Aorta (tissue), 5 donors: Measurements from ENCODE around the gene AKR1B15. TPM values are rescaled to one million over a fixed set of nuclear protein-coding genes. Genes with fewer than 3 reads are reported as not detected.
A peak's percentile ranks its signal among the peaks of the same experiment; 100 is the strongest.

Source experiments
- ATAC-seq: fragments of 200-7000 bp; cut with Tn5 transposase; one replicate; pipeline ENCODE4 v1.9.1; 2022; ENCODE audit warnings: moderate library complexity; ENCODE audit not compliant: low FRiP score
- DNase-seq, 2 donors: peaks; one replicate each; pipeline ENCODE4 v3.0.0-alpha.2; 2020
- H3K27ac ChIP-seq, 2 donors: one replicate each; pipeline ENCODE4 v1.5.1; 2013; ENCODE audit warnings: low read length in 2 of 2, mild to moderate bottlenecking in 2 of 2, moderate library complexity in 2 of 2, control low read depth in 1 of 2, inconsistent platforms in 1 of 2, low read depth in 1 of 2
- H3K27me3 ChIP-seq, 2 donors: one replicate each; pipeline ENCODE4 v1.6.1; 2013; ENCODE audit warnings: control low read depth in 1 of 2, low read length in 1 of 2, mild to moderate bottlenecking in 1 of 2, moderate library complexity in 1 of 2; ENCODE audit not compliant: insufficient read depth in 2 of 2, control insufficient read depth in 1 of 2
- H3K36me3 ChIP-seq, 2 donors: one replicate each; pipeline ENCODE4 v1.6.1; 2013; ENCODE audit warnings: control low read depth in 1 of 2, low read length in 1 of 2, mild to moderate bottlenecking in 1 of 2; ENCODE audit not compliant: insufficient read depth in 2 of 2, control insufficient read depth in 1 of 2
- H3K4me1 ChIP-seq, 2 donors: one replicate each; pipeline ENCODE4 v1.6.1; 2013; ENCODE audit warnings: low read length in 2 of 2, control low read depth in 1 of 2, mild to moderate bottlenecking in 1 of 2, moderate library complexity in 1 of 2; ENCODE audit not compliant: insufficient read depth in 2 of 2, control insufficient read depth in 1 of 2
- H3K4me3 ChIP-seq, 2 donors: one replicate each; pipeline ENCODE4 v1.5.1; 2013; ENCODE audit warnings: low read length in 2 of 2, control low read depth in 1 of 2, mild to moderate bottlenecking in 1 of 2
- H3K9me3 ChIP-seq: one replicate; pipeline ENCODE4 v1.6.1; 2013; ENCODE audit warnings: mild to moderate bottlenecking, low read length; ENCODE audit not compliant: control insufficient read depth
- WGBS, 2 donors: extraction: QIAGEN DNeasy Blood & Tissue Kit; methylation state at CpG; one replicate each; pipeline ENCODE4 v1.1.7; 2013; 5-methylcytosine and 5-hydroxymethylcytosine counted together
- intact Hi-C, 2 donors: fragments of 100-400 bp; cut with DNase I; formaldehyde crosslinking; loops; one replicate each; pipeline versions ENCODE4 v1.14.2 to v1.15.0; 2022
- polyA plus RNA-seq, 2 donors: library from polyadenylated mRNA; stranded (reverse); fragments of 200-250 nt; gene quantifications; one replicate each; pipeline ENCODE4 v1.2.3, GENCODE V29; 2013
- total RNA-seq, 2 donors: library from RNA; stranded (reverse); fragmentation: NEBNext Ultra II Directional; extraction: Animal tissue kit (Norgen Biotek cat#: 25700); gene quantifications; one replicate each; pipeline ENCODE4 v1.2.1, GENCODE V29; 2021
- donor health status: healthy with polysubstance abuse.
- donor health status: Bipolar disorder and iron deficiency.
- donor health status: DM: no; HTN: no; CAD: no.
- donor health status: DM: no; HTN: no; CAD: no.
- donor health status: DM: yes; HTN: yes; CAD: no.

AKR1B15 gene
- total and polyA plus RNA-seq, 4 donors, result 0.33 TPM; not detected in 3

DNA sequence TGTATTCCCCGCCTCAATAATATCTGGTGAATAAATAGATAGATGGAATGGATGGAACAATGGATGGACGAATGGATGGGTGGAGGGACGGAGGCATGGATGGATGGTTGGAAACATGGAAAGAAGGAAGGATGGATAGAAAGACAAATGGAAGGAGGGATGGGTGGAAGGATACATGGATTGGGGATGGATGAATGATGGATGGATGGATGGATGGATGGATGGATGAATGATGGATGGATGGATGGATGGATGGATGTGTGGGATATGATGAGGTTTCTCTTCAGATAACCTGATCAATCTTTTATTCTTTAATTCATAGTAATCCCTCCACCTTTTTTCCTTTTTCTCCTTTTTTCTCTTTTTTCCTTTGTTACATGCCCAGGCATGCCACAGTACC is 3.0 kb upstream of the AKR1B15 start:
- no peaks in the 10 kb centered on the region for H3K4me1 ChIP-seq
- intact Hi-C loops, result loop anchor here (2.0 to 5.0 kb wide), 3 partner anchors 31 to 114 kb away; no protein-coding TSS in a partner anchor
- H3K4me3 ChIP-seq, result no peak overlapping the region
- DNase-seq (no peak), ATAC-seq (no peak)
- H3K27ac ChIP-seq, result no peak overlapping the region
- H3K36me3 ChIP-seq, result no peaks in the 10 kb centered on the region
- H3K9me3 ChIP-seq, result no peaks in the 10 kb centered on the region
- WGBS, 2 donors, result 92% methylated on average over 3 of the region's 3 CpGs
- no peaks in the 10 kb centered on the region for H3K27me3 ChIP-seq

DNA sequence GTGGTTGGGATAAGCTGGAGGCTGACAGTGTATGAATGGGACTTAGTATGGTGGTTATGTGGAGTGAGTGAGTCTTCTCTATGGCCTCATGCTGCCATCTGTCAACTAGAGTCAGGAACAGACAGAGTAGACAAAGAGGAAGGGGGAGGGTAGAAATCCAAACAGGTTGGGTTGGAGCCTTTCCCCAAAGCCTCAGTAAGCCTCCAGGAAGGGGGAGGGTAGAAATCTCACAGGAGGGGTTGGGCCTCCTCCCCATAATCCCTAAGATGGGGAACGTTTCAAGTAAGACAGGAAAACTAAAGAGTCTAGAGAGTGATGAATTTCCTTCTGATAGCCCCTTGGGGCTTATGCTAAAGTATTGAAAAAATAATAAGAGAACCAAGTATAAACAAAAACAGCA is 2.0 kb upstream of the AKR1B15 start:
- no peak overlapping the region for H3K27ac ChIP-seq
- DNase-seq (no peak), ATAC-seq (no peak)
- no peaks in the 10 kb centered on the region for H3K36me3 ChIP-seq
- H3K9me3 ChIP-seq, result no peaks in the 10 kb centered on the region
- no peaks in the 10 kb centered on the region for H3K4me1 ChIP-seq
- H3K4me3 ChIP-seq, result no peak overlapping the region
- intact Hi-C loops, result loop anchor here (1.0 to 5.0 kb wide), 4 partner anchors 32 to 115 kb away; no protein-coding TSS in a partner anchor
- no peaks in the 10 kb centered on the region for H3K27me3 ChIP-seq
- 0% methylated on average over 1 of the region's 1 CpG for WGBS, 2 donors

DNA sequence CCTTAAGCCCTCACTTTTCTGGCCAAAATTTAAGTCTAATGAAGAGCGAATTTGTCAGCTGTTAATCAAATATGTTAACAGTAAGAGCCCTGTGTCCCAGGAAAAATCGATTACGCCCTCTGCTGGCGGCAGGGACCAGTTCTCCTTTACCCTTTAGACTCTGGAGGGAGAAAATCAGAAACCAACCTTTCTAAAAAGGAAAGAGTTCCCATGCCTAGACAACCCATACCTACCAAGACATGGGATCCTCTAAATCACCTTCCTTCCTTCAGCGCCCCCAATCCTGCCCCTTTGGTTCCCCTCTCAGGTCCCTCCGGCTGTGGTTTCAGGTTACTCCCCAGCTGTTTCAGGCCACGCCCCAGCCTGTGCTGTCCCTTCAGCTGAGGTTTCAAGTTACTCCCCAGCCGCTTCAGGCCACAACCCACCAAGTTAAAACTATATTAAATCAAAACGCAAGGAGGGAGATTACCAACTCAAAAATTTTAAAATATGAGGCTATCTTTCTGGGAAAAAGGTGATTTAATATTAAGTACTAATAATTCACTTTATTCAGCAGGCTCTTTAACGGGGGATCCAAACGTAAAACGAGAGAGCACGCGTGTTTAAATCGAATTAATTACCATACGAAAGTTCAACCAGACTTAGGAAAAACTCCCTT is 1.4 kb upstream of the AKR1B15 start:
- Histone ChIP-seq H3K27me3 (no peaks in the 10 kb centered on the region), H3K27ac (no peak overlapping the region), H3K4me3 (peak overlapping the region; percentile 31 to 36), H3K36me3 (no peaks in the 10 kb centered on the region), H3K4me1 (no peaks in the 10 kb centered on the region), H3K9me3 (no peaks in the 10 kb centered on the region)
- peak; percentile 81 to 91 for DNase-seq
- ATAC-seq, result peak; percentile 83
- intact Hi-C loops, result loop anchor here (1.0 to 5.0 kb wide), 4 partner anchors 33 to 115 kb away; no protein-coding TSS in a partner anchor
- WGBS, 2 donors, result 3 to 4% methylated on average over 16 of the region's 16 CpGs

DNA sequence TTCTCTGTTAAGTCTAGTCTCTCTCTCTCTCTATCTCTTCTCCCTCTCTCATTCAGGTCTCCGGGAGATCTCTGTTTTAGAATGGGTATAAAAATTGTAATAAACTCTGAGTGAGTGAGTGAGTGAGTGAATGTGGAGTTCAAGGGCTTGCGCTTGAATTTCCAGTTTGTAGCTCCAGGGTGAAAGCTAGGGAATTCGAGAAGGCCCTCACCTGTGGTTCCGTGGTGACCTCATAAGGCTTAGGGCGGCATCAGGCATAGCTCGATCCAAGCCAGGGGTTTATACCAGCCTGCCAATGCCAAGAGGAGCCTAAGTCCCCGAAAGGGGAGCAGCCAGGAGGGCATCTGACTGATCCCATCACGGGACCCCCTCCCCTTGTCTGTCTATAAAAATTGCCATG is 456 bp downstream of the AKR1B15 start:
- ATAC-seq, result no peak
- Histone ChIP-seq H3K9me3 (no peaks in the 10 kb centered on the region), H3K36me3 (no peaks in the 10 kb centered on the region), H3K27me3 (no peaks in the 10 kb centered on the region), H3K4me1 (no peaks in the 10 kb centered on the region), H3K27ac (no peak overlapping the region), H3K4me3 (no peak overlapping the region)
- intact Hi-C loops, result loop anchor here in 1 of 2 donors (5.0 kb wide), 1 partner anchor 117 kb away; no protein-coding TSS in a partner anchor
- DNase-seq, result no peak
- WGBS, 2 donors, result 92 to 94% methylated on average over 8 of the region's 8 CpGs

DNA sequence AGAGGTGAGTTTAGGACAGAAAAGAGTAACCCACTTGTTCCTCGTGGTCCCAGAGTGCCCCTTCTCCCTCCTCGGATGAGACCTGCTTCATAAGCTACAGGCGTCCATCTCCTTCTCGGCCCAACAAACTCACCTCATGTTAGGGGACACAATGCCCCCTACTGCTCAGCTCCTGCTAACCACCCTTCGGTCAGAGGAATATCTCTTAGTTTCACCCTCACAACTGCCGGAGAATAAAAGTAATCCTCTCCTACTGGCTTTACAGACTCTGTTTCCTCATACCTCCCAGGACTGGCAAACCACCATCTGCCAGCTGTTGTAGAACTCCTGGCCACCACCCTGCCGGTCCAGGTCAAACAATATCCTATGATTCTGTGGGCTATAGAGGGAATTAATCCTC is 3.2 kb downstream of the AKR1B15 start:
- Histone ChIP-seq H3K27me3 (no peaks in the 10 kb centered on the region), H3K27ac (no peak overlapping the region), H3K36me3 (no peaks in the 10 kb centered on the region), H3K4me3 (no peak overlapping the region), H3K4me1 (no peaks in the 10 kb centered on the region), H3K9me3 (no peaks in the 10 kb centered on the region)
- intact Hi-C loops, result no loop called here
- no peak for ATAC-seq
- 72 to 80% methylated on average over 7 of the region's 7 CpGs for WGBS, 2 donors
- no peak for DNase-seq

DNA sequence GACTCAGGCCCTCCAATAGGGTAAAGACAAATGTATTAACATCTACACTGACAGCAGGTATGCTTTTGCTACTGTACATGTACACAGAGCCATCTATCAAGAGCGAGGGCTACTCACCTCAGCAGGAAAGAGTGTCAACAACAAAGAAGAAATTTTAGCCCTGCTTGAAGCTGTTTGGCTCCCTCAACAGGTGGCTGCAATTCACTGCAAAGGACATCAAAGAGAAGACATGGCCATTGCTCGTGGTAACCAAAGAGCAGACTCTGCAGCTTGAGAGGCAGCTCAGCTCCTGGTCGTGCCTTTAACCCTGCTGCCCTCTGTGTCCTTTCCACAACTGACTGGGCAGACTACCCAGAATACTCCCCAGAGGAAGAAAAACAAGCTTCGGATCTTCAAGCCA is 5.1 kb downstream of the AKR1B15 start:
- DNase-seq (no peak), ATAC-seq (no peak)
- 60 to 69% methylated on average over 4 of the region's 4 CpGs for WGBS, 2 donors
- Histone ChIP-seq H3K36me3 (no peaks in the 10 kb centered on the region), H3K4me1 (no peaks in the 10 kb centered on the region), H3K27me3 (no peaks in the 10 kb centered on the region), H3K9me3 (no peaks in the 10 kb centered on the region), H3K4me3 (no peak overlapping the region), H3K27ac (no peak overlapping the region)
- intact Hi-C loops, result no loop called here

DNA sequence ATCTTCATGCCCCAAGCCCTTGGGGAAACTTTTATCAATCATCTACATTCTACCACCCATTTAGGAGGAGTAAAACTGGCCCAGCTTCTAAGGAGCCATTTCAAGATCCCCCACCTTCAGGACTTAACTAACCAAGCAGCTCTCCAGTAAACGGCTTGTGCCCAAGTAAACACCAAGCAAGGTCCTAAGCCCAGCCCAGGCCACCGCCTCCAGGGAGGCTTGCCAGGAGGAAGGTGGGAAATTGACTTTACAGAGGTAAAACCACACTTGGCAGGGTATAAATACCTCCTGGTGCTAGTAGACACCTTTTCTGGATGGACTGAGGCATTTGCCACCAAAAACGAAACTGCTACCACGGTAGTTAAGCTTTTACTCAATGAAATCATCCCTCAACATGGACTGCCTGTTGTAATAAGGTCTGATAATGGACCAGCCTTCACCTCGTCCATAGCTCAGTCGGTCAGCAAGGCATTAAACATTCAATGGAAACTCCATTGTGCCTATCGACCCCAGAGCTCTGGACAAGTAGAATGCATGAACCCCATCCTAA is 5.6 kb downstream of the AKR1B15 start:
- intact Hi-C loops, result no loop called here
- H3K4me3 ChIP-seq, result no peak overlapping the region
- 78 to 84% methylated on average over 7 of the region's 7 CpGs for WGBS, 2 donors
- H3K27me3 ChIP-seq, result no peaks in the 10 kb centered on the region
- H3K36me3 ChIP-seq, result no peaks in the 10 kb centered on the region
- H3K4me1 ChIP-seq, result no peaks in the 10 kb centered on the region
- no peak overlapping the region for H3K27ac ChIP-seq
- no peaks in the 10 kb centered on the region for H3K9me3 ChIP-seq
- ATAC-seq (no peak), DNase-seq (no peak)

DNA sequence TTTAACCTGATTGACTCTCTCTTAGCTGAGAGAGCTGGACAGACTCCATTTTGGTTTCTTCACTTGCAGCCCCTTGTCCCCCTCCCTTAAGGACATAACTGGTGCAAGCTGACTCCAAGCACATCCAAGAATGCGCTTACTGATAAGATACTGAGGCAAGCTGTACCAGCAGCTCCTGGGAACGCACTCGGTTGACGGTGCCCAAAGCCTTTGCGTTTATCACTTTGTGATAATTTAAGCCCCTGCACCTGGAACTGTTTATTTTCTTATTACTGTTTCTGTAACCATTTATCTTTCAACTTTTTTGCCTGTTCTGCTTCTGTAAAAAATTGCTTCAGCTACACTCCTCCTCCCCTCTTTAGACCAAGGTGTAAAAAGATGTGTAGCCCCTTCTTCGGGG is 8.5 kb downstream of the AKR1B15 start:
- no peaks in the 10 kb centered on the region for H3K36me3 ChIP-seq
- DNase-seq (no peak), ATAC-seq (no peak)
- H3K4me1 ChIP-seq, result no peaks in the 10 kb centered on the region
- no peak overlapping the region for H3K4me3 ChIP-seq
- no peak overlapping the region for H3K27ac ChIP-seq
- intact Hi-C loops, result no loop called here
- no peaks in the 10 kb centered on the region for H3K27me3 ChIP-seq
- whole genome bisulfite sequencing, 2 donors, result 53 to 63% methylated on average over 6 of the region's 6 CpGs
- no peaks in the 10 kb centered on the region for H3K9me3 ChIP-seq

DNA sequence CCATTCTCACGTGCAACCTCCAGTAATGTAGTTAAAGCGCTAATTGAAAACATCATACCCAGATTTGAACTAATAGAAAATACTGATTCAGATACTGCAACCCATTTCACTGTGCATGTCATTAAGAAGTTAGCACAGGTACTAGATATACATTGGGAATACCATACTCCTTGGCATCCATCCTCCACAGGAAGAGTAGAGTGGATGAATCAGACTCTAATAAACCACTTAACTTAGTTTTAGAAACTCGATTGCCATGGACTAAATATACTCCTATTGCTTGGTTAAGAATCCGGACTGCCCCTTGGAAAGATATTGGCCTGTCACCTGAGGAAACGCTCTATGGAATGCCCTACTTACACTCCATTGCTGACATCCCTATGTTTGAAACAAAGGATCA is 9.5 kb downstream of the AKR1B15 start:
- no peak overlapping the region for H3K27ac ChIP-seq
- no peaks in the 10 kb centered on the region for H3K36me3 ChIP-seq
- intact Hi-C loops, result no loop called here
- H3K4me1 ChIP-seq, result no peaks in the 10 kb centered on the region
- WGBS, 2 donors, result 89 to 92% methylated on average over 5 of the region's 5 CpGs
- ATAC-seq (no peak), DNase-seq (no peak)
- H3K27me3 ChIP-seq, result no peaks in the 10 kb centered on the region
- H3K4me3 ChIP-seq, result no peak overlapping the region
- H3K9me3 ChIP-seq, result no peaks in the 10 kb centered on the region
